ENCODE measurements around the gene NES.

NES gene

GRCh38 chr1:156677616-156678596 is 699 bp upstream of the NES start:
- peak in 1 of 5 experiments; percentile 51 for DNase-seq

- DNase-seq = no peak
These were observed 940 bp downstream of the NES start for GRCh38 chr1:156676114-156676819.

- no peak for DNase-seq
These were observed 1.7 kb downstream of the NES start for GRCh38 chr1:156675210-156676113.

GRCh38 chr1:156673387-156674121 is 3.7 kb downstream of the NES start:
- no peak for DNase-seq

- DNase-seq = no peak
These were observed 5.4 kb downstream of the NES start for GRCh38 chr1:156671804-156672203.

GRCh38 chr1:156670791-156671190 is 6.4 kb downstream of the NES start:
- no peak for DNase-seq

- DNase-seq = no peak
These were observed 6.8 kb downstream of the NES start for GRCh38 chr1:156670359-156670758.

GRCh38 chr1:156669794-156670193 is 7.4 kb downstream of the NES start:
- no peak for DNase-seq

GRCh38 chr1:156668801-156669637 is 8.2 kb downstream of the NES start:
- no peak for DNase-seq

- DNase-seq = no peak
These were observed 9.1 kb downstream of the NES start for GRCh38 chr1:156667968-156668709.

- no peak for DNase-seq
These were observed 9.6 kb downstream of the NES start for GRCh38 chr1:156667610-156667967.

GRCh38 chr1:156666862-156667609 is 10.2 kb downstream of the NES start:
- no peak for DNase-seq

- DNase-seq = no peak
These were observed 11.7 kb downstream of the NES start for GRCh38 chr1:156665539-156665938.

- no peak for DNase-seq
These were observed 12.3 kb downstream of the NES start for GRCh38 chr1:156664767-156665411.

- no peak for DNase-seq
These were observed 13.0 kb downstream of the NES start for GRCh38 chr1:156664046-156664766.

GRCh38 chr1:156663178-156663577 is 14.0 kb downstream of the NES start:
- no peak for DNase-seq

- DNase-seq = no peak
These were observed 14.5 kb downstream of the NES start for GRCh38 chr1:156662800-156663055.

GRCh38 chr1:156662005-156662799 is 15.0 kb downstream of the NES start:
- no peak for DNase-seq
